Stimulated activated CD4-positive, alpha-beta T cell treated with anti-CD3 and anti-CD28 coated beads, TNF-alpha, amount 100 ng/mL, for 1 hour (primary cell): ENCODE data around the gene P2RX2.

Source experiments
- DNase-seq, 3 donors: peaks; one replicate each; pipeline ENCODE4 v3.0.0-alpha.2; 2020; ENCODE audit warnings: low read depth in 3 of 3, low spot score in 1 of 3

Gene P2RX2

GRCh38 chr12:132618683-132619043 lies at the start of gene P2RX2:
P2RX2 (plus strand) TSS chr12:132618776; CDS start chr12:132618817, 41 bp downstream.
- no peak for DNase-seq

DNA sequence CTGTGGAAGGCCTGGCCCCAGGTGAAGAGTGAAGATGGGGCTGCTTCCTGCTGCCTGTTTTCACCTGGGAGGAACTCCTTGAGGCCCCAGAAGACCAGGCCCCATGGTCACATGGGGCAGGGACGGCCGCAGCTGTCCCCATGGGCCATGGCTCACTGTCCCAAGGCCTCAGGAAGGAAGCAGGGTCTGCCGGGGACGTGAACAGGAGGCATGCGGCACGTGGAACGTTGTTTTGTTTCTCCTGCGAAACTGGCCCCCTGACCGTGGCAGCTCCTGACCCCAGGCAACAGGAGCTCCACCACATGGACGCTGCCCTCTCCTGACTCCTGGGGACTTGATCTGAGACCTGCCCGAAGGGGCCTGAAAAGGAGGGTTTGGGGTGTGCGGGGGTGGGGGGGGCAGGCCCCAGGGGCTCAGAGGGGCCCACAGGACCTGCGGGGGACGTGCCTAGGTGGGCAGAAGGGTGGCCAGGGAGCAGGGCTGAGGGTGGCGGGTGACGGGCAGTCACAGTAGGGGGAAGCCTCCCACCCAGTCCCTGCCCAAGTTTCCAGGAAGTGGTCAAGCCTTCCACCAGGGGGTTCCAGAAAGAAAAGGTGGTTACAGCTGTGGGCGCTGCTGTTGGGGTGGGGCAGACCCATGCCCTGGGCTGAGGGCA lies 49.6 kb upstream of the P2RX2 start:
- DNase-seq: no peak

DNA sequence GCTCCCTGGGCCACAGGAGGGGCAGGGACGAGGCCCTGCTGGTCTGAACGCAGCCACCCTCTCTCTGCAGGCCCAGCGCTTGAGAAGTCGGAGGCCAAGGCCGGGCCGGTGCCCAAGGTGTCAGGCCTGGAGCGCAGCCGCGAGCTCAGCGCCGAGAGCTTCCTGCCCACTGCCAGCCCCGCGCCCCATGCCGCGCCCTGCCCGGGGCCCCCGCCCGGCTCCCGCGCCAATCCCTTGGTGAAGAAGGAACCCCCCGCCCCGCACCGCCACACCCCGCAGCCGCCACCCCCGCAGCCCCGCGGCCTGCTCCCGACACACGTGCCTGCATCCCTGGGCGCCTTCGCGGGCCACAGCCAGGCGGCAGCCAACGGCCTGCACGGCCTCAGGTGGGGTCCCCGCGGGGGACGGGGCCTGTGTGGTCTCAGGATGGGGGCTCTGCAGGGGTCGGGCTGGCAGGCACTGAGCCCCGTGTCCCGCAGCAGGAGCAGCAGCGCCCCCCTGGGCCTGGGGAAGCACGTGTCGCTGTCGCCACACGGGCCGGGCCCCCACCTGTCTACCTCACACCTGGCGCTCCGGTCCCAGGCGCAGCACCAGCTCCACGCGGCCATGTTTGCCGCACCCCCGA lies 48.6 kb upstream of the P2RX2 start:
- DNase-seq: no peak

DNA sequence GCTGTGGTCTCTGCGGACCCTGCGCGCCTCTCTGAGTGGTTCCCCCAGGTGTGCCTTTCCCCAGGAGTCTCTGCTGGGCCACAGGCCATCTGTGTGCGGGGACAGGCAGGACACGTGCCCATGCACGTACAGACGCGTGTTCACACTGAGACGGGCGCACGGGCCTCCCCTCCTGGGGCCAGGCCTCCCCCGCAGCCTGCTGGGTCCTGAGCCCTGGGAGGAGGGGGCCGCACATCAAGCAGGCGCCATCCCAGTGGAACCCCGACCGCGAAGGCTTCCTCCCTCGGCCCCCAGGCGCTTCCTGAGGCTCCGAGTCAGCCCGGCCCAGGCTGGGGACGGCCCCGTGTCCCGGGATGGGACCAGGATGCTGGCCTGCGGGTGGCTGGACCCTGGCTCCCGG lies 47.9 kb upstream of the P2RX2 start:
- DNase-seq: no peak

DNA sequence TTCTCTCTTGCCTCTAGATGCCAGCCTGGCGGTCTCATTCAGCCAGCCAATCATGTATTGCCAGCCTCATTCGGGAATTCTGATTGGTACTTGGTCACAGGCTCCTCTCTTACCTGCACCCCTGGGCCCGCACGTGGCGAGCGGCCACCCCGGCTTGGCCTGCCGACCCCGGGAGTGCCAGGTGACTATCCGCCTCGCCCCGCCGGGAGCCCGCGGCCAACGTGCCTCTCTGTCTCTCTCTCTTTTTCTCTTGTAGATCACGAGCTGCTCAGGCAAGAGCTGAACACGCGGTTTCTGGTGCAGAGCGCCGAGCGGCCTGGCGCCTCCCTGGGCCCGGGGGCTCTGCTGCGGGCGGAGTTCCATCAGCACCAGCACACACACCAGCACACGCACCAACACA lies 47.5 kb upstream of the P2RX2 start:
- DNase-seq: no peak

GRCh38 chr12:132571598-132571997 lies 47.0 kb upstream of the P2RX2 start:
- no peak for DNase-seq

- no peak for DNase-seq
Observed at GRCh38 chr12:132572106-132572505, 46.5 kb upstream of the P2RX2 start.

DNA sequence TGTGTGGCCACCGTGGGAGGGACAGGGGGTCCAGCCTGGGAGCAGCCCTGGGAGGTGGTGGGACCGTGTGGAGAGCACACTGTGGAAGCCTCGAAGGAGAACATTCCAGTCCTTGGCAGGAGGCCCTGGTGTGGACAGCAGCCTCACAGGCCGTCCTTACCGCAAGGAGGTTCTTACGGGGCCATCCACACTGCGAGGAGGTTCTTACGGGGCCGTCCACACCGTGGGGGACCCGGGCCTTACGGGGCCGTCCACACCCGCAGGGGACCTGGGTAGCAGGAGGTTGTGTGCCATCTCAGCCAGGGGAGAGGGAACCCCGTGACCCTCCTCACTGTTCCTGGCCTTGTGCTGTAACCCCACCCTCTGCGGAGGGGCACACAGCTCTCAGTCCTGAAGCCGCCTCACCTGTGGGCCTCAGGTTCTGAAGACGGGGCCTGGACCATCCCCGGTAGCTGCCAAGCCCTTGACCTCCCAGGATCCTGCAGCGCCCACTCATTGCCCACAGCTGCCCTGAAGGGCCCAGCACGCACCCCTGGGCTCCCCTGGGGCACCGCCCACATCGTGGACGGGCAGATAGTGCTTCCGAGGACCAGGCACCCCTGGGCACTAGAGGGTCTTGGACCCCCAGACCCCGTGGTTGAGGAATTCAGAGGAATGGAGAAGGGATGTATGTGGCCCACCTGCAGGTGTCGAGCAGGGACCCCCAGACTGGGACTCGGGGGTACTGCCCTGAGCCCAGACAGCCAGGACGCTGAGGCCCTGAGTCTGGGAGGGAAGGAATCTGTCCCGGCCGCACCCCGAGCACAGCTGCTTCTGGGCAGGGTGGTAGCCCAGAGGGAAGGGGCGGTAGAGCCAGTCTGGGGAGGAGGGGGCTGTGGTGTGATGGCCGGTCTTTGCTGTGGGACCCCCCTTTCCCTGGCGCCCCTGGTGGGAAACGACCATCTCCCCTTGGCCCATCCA lies 45.5 kb upstream of the P2RX2 start:
- no peak for DNase-seq

- DNase-seq: no peak
Observed at GRCh38 chr12:132574271-132574996, 44.1 kb upstream of the P2RX2 start.

DNA sequence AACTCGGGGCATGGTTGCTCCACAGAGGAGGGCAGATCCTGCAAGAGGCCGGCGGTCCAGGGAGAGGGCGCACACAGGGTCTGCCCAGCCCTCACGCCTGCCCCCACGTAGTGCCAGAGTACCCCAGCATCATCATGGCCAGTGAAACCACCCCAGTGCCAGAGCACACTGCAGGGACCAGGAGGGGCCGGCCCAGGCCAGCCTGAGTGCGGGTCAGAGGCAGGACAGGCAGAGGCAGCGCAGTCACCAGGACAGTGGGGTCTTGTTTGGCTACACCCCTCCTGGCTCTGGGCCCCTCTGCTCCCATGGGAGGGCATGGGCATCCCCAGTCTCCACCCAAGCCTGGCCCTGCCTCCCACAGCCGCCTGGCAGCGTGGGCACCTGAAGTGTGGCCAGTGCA lies 42.9 kb upstream of the P2RX2 start:
- no peak for DNase-seq

DNA sequence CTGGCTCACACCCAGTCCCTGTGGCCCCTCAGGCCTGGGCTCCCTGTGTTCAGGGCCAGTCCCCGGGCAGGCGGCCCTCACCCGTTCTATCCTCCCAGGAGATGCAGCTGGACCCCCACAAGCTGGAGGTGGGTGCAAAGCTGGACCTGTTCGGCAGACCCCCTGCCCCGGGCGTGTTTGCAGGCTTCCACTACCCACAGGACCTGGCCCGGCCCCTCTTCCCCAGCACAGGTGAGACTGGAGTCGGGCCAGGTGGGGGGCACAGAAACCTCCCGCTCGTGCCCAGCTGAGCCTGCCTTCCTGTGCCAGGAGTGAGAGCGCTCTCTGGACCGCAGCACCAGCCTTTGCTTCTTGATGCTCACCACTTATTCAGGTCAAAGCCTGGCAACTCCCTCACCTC lies 41.9 kb upstream of the P2RX2 start:
- no peak for DNase-seq

DNA sequence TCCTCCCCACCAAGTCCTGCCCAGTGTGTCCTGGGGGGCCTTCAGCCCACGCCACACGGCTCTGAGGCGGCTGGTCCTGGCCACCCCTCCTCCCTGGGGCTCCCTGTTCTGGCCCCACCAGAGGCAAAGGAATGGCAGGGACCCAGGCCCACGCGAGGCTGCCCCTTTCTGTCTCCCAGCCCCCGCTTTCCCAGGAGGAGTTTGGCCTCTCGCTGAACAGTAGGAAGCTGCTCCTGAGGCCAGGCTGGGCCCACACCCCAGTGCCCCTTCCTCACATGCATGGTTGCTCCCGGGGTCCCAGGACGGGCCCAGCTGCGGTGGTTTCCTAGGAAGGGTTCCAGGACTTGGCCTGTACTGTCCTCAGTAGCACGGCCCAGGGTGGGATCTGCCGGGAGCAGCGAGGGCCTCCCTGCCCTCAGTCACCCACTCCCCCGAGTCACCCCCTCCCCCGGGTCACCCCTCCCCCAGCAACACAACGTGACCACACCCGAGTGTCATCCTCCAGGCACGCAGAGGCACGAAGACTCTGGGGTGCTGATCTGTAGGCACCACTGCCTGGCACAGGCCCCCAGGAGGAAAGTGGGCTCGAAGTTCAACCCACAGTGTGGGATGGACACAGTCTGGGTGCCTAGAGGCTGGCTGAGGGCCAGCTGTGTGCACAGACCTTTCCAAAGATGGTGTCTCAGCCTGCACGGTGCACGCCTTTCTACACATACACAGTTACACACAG lies 41.2 kb upstream of the P2RX2 start:
- DNase-seq: no peak

DNA sequence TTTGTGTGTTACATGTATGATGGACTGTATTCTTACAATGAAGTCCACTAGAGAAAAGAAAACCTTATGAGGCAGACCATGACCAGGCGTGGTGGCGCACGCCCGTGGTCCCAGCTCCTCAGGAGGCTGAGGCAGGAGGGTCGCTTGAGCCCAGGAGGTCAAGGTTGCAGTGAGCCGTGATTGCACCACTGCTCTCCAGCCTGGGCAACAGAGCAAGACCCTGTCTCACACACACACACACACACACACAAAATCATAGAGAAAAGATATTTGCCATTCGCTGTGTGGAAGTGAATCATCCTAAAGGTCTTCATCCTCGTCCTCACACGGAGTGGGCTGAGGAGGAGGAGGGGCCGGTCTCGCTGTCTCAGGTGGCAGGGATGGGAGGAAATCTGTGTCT lies 40.5 kb upstream of the P2RX2 start:
- no peak for DNase-seq

- no peak for DNase-seq
Observed at GRCh38 chr12:132578826-132579225, 39.8 kb upstream of the P2RX2 start.

GRCh38 chr12:132579744-132580143 lies 38.8 kb upstream of the P2RX2 start:
- DNase-seq: no peak

- DNase-seq: no peak
Observed at GRCh38 chr12:132580701-132581292, 37.8 kb upstream of the P2RX2 start.

DNA sequence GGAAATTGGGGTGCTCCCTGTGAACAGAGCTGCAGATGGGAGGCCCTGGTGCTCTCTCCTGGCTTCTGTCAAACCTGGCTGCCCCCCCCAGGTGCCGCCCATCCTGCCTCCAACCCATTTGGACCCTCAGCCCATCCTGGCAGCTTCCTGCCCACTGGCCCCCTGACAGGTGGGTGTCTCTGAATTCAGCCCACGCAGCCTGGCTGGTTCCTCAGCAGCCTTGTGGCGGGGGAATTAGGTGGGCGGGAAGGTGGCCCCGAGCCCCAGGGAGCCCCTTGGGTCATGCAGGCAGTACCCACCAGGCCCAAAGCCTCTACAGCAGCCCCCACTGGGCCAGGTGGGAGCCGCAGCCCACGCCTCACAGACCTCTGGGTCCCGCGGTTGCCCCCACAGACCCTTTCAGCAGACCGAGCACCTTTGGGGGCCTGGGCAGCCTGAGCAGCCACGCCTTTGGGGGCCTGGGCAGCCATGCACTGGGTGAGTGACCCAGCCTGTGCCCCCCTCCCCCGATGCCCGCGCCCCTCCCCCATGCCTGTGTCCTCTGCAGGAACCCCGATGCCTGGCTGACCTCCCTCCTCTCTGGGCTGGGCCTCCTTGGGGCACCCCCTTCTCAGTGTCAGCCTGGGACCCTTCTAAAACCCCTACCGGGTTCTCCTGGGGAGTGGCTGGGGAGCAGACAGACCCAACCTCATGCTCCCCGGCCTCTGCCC lies 37.1 kb upstream of the P2RX2 start:
- DNase-seq: no peak

DNA sequence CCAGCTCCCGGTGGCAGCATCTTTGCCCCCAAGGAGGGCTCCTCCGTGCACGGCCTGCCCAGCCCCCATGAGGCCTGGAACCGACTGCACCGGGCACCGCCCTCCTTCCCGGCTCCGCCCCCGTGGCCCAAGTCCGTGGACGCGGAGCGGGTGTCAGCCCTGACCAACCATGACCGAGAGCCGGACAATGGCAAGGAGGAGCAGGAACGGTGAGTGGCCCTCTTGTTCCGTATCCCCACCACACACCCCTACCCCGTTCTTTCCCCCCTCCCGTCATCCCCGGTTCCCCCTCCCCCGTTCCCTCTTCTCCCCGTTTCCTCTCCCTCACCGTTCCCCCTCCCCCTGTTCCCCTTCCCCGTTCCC lies 36.5 kb upstream of the P2RX2 start:
- DNase-seq: no peak

- DNase-seq: no peak
Observed at GRCh38 chr12:132582582-132583410, 35.8 kb upstream of the P2RX2 start.
